GM12872 (cell line): ENCODE results near the gene CALR.

Experiments
- TF ChIP-seq, protein P1 (sequence below): IDR thresholded peaks from 3 replicates; pipeline ENCODE4 v1.5.1; 2011; ENCODE audit warnings: low read depth, mild to moderate bottlenecking, low read length, moderate library complexity; ENCODE audit not compliant: insufficient read depth

Gene CALR

DNA sequence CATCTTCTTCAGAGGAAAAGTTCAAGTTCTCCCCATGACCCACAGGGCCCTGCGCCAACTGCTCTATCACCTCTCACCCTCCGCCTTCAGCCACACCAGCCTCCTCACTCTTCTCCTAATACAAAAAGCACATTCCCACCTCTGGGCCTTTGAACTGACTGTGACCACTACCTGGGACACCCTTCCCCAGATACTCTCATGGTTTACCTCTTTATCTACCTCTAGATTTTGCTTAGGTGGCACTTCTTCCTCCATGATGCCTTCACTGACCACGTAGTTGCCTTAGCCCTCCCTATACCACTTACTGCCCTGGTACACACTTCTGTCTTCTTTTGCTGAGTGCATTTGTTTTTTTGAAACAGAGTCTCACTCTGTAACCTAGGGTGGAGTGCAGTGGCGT lies 15.4 kb upstream of the CALR start:
- TF ChIP-seq, protein P1, sequence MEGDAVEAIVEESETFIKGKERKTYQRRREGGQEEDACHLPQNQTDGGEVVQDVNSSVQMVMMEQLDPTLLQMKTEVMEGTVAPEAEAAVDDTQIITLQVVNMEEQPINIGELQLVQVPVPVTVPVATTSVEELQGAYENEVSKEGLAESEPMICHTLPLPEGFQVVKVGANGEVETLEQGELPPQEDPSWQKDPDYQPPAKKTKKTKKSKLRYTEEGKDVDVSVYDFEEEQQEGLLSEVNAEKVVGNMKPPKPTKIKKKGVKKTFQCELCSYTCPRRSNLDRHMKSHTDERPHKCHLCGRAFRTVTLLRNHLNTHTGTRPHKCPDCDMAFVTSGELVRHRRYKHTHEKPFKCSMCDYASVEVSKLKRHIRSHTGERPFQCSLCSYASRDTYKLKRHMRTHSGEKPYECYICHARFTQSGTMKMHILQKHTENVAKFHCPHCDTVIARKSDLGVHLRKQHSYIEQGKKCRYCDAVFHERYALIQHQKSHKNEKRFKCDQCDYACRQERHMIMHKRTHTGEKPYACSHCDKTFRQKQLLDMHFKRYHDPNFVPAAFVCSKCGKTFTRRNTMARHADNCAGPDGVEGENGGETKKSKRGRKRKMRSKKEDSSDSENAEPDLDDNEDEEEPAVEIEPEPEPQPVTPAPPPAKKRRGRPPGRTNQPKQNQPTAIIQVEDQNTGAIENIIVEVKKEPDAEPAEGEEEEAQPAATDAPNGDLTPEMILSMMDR = no peak

DNA sequence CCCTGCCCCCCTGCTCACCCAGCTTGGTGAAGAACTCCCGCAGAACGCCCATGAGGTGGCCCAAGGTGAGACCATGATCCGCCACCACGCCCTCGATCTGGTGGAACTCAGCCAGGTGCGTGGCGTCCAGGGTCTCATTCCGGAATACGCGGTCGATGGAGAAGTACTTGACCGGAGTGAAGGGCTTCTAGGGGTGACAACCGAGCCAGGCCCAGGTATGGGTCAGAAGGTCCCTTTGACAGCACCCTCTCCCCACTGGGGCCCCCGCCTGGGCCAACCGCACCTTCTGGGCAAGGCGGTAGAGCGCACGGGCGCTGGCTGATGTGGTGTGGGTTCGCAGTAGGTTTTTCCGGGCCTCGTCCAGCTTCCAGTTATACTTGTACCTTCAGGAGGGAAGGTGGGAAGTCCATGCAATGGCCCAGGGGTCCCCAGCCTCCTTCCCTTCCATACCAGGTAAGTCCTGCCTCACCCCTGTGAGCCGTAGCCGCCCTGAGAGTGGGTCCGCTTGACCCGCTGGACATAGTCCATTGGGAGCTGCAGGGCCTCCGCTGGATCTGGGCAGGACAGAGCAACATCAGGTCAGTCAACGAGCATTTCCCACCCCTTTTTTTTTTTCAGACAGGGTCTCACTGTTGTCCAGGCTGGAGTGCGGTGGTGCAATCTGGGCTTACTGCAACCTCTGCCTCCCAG lies 13.6 kb upstream of the CALR start:
- TF ChIP-seq, protein P1 = no peak

DNA sequence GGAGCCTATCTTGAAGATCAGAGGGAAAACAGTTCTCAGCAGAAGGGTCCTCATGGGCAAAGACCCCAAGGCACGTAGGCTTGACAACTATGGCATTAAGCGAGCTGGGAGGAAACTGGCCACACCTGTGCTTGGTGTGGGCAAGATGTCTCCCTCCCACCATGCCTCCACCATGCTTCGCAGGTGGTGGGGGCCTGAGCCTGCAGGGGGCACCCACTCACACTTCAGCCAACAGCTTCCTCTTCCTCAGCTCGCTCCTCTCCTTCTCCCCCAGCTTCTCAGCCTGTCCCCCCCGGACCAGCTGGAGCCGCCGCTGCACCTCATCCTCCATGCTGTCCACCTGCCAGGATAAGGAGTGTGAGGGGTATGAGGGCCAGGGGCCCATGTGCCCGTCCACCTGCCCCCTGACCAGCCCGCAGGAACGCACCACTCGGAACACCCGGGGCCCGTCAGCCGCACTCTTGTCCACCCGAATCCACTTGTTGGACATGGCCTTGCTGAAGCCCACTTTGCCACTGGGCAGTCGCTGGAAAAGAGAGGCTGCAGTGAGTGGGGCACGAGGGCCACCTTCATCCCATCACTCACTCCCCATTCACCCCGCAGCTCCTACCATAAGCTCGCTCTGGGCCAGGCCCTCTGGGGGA lies 8.3 kb upstream of the CALR start:
- TF ChIP-seq, protein P1 = 0 out of 3 replicates have a peak, but pooled peaks have one; percentile 4

DNA sequence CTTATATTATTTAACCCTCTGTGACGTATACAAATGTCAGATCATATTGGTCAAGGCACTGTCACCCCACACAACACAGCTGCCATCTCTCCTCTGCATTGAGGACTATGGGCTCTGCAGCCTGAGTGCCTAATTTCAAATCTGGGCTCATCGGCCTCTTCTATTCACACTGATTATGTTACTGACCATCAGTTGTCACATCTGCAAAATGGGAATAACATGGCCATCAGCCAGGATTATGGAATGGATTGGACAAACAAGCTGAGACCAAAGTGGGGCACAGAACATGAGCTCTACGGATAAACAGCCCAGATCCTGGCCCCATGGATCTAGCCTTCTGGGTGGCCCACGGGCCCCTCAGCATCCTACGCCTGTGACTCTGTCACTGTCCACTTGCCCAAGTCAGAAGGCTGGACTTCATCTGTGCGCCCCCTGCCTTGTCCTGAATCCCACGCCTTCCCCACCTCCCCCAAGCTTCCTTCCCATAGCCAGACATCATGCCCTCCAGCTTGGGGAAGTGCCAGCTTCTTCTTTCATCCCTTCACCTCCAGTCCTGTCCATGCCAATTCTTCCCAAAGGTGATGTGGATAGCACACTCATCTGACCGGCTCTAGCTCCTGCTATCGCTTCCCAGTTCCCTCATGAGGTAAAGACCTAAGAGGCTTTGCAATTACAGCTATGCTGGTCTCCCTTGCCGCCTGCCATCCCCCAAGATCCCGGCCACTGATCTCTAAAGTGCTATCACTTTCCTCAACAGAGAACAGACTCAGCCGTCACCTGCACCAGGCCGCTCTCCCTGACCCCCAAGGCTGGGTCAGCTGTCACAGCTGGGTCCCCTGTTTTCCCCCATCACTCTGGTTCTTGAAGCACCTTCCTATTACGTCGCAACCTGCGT lies 5.8 kb upstream of the CALR start:
- TF ChIP-seq, protein P1 = no peak

DNA sequence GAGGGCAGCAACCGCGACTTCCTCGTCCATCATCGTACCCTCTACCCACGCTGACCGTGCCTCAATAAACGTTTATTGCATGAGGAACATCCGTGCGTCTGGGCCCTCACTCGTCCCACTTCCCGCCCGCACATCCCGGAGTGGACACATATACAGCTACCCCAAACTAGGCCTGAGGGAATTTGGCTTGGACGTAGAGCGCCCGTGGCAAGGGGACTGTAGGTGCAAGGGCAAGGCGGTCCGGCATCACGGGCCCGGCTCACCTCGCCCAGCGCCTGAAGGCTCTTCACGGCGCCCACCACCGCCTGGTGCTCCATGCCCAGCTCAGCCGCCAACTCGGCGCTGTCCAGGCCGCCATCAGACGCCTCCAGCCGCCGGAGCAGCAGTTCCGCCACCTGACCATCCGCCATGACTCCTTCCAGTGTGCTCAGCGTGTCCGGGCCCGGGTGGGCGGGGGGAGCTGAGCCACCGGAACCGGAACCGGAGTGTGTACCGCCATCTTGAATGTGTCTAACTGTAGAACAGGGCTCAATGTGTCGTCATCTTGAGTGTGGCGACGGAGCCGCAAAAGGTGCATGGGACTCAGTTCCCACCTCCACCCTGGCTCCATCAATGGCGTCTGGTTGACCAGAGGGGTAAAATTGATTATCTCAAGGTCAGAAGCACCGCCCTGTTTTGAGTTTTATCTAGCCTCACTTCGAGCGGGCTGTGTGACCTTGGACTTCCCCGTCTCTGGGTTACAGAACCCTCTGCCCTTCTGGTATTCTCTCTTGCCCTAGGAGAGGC lies 4.9 kb upstream of the CALR start, which contains the start of gene FARSA:
TSS of gene FARSA (minus strand) at position 425 of the 786 bp plus-strand sequence. CDS start at position 410, 15 bp downstream.
- TF ChIP-seq, protein P1 = no peak

DNA sequence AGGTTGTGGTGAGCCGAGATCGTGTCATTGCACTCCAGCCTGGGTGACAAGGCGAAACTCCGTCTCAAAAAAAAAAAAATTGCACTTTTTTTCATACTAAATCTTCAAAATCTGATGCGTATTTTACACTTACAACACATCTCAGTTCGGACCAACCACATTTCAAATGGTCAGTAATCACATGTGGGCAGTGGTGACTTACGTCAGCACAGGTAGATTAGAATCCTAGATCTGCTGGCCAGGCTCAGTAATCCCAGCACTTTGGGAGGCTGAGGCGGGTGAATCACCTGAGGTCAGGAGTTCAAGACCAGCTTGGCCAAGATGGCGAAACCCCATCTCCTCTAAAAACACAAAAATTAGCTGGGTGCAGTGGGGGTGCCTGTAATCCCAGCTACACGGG lies 3.3 kb upstream of the CALR start:
- TF ChIP-seq, protein P1 = no peak

DNA sequence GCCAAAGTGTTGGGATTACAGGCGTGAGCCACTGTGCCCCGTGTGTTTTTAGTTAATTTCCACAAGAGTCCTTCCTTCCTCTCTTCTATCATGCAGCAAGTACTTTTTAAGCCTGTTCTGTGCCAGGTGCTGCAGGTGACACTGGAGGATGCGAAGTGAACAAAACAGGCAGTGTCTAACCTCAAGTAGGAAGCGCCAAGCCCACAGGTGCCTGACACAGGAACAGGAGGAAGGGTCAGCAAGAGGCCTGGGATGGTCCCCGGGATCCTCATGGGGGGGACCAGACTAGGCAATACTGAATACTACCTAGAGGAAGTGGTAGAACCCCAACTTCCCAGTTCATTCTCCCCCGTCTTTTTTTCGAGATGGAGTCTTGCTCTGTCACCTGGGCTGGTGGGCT lies 1.8 kb upstream of the CALR start:
- TF ChIP-seq, protein P1 = no peak
